GM19193 (cell line): ENCODE results near the gene SOHLH1.

ENCODE experiments used
- POLR2A ChIP-seq: IDR thresholded peaks from 4 replicates; pipeline ENCODE4 v1.6.1; 2011; ENCODE audit not compliant: insufficient read depth, insufficient read length; ENCODE audit errors: extremely low read depth

The SOHLH1 gene

DNA sequence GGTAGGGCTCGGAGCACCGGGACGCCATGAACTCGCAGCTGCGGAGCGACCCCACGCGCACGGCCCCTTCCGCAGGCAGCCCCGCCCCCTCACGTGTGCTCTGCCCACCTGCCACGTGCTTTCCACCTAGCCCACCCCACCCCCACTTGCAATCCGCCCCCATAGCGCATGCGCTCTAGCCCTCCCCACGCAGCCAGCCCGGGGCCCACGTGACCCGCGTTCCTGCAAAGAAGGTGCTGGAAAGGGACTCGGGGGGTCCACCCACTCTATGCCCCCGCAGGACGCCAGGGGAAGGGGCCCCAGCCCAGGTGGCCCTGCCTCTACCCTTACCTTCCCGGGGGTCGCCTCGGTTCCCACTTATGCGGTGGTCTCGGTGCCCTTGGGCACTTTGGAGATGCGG, at the start of gene SOHLH1:
Gene SOHLH1 (minus strand): TSS at position 42 of the 400 bp plus-strand sequence. CDS start 14 bp downstream, at position 28.
- TF ChIP-seq POLR2A, result no peak

GRCh38 chr9:135748676-135749075, 49.4 kb upstream of the SOHLH1 start:
- TF ChIP-seq POLR2A, result no peak

- no peak for TF ChIP-seq POLR2A
These were observed 48.0 kb upstream of the SOHLH1 start for GRCh38 chr9:135747311-135747710.

DNA sequence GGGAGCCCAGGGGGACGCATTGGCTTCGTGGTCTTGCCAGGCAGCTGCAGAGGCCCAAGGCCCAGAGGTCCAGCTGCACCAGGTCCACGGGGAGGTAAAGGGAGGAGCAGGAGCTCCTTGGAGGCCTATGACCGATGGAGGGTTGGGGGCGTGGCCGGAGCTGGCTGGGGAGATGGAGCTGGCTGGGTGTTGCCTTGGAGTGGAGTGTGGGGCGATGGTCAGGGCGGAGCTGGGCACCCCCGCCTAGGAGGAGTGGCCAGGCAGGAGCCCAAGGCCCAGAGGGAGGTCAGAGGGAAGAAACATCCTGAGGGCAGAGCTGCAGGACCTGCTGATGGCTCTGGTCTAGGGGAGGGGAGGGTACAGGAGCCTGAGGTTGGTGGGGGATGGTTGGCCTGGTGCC, 47.3 kb upstream of the SOHLH1 start:
- TF ChIP-seq POLR2A, result no peak

- TF ChIP-seq POLR2A, result no peak
These were observed 46.5 kb upstream of the SOHLH1 start for GRCh38 chr9:135745686-135746324.

- TF ChIP-seq POLR2A, result no peak
These were observed 45.9 kb upstream of the SOHLH1 start for GRCh38 chr9:135745189-135745588.

- no peak for TF ChIP-seq POLR2A
These were observed 45.2 kb upstream of the SOHLH1 start for GRCh38 chr9:135744333-135745070.

GRCh38 chr9:135743546-135744332, 44.5 kb upstream of the SOHLH1 start:
- TF ChIP-seq POLR2A, result no peak

DNA sequence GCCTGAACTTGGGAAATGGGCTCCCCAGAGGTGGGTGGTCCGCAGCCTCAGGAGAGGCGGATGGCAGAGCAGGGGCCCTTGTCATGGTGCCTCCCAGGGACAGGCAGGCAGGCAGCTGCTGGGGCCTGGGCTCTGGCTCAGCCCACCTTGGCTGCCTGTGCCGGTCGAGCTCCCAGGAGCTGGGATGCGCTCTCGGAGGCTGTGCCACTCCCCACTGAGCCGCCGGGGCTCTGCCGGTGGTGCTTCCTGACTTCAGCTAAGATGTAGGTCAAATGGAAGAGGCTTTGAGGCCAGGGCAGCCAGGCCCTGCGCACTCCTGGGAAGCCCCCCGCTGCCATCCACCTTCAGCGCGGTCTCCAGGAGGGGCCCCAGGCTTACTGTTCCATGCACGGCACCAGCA, 43.7 kb upstream of the SOHLH1 start:
- TF ChIP-seq POLR2A, result no peak

GRCh38 chr9:135741276-135742219, 42.3 kb upstream of the SOHLH1 start:
- TF ChIP-seq POLR2A, result no peak

GRCh38 chr9:135739271-135740220, 40.3 kb upstream of the SOHLH1 start:
- TF ChIP-seq POLR2A, result no peak

DNA sequence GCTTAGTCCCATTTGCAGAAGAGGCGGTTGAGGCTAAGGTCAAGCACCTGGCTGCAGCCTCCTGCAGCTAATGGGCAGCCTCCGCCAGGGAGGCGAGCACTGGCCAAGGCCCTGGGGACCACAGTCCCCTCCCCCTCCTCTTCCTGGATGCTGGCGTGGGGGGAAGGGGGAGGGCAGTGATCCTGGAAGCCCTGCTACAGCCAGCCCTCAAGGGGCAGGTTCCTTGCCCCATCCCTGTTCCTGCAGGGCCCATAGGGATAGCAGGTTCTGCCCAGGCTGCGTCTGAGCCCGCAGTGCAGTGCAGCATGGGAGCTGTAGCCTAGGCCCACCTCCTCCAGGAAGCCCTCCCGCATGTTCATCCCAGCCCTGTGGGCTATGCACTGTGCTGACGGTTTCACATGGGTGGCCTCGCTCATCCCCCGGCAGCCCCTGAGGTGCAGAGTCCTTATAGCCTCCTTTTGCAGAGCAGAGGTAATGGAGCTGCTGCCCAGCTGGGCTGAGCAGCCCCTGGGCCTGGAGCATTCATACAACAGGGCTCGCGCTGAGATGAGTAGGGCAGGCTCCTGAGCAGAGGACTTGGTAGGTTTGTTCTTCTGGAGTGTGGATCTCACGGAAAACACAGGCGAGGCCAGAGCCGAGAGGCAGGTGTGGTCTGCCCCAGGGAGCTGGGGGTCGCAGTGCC, 38.7 kb upstream of the SOHLH1 start:
- TF ChIP-seq POLR2A, result no peak

GRCh38 chr9:135736979-135737839, 37.9 kb upstream of the SOHLH1 start:
- no peak for TF ChIP-seq POLR2A
